H1 (cell line): ENCODE data around the gene GRAMD1B. TPM values are rescaled to one million over a fixed set of nuclear protein-coding genes. Genes with fewer than 3 reads are reported as not detected.

Experiments
- CTCF ChIA-PET: fragments of 300-600 bp; sonication (Branson Sonifier 250); formaldehyde crosslinking; loops from one replicate; lab custom pipeline; 2021; ENCODE audit not compliant: partially characterized antibody; lab: Charles Lee
- POLR2A ChIA-PET: fragments of 300-600 bp; sonication (Branson Sonifier 250); formaldehyde crosslinking; loops from one replicate; lab custom pipeline; 2021; ENCODE audit warnings: inconsistent platforms; ENCODE audit not compliant: partially characterized antibody; lab: Charles Lee
- DNase-seq, 2 experiments: peaks; one replicate each; pipeline versions ENCODE4 v3.0.0 to v3.0.0-alpha.2; 2010 to 2022; ENCODE audit warnings: low spot score in 2 of 2, low read depth in 1 of 2, mixed read lengths in 1 of 2
- FAIRE-seq: peaks from 2 replicates; lab custom pipeline; 2011; peaks lifted over from hg19 to GRCh38; lab: Jason Lieb, UNC
- H2AFZ ChIP-seq: 2 replicates; pipeline ENCODE4 v1.8.1; 2012; ENCODE audit warnings: low read length, inconsistent platforms
- H2AK5ac ChIP-seq: 2 replicates; pipeline ENCODE4 v1.6.1; 2013; ENCODE audit warnings: low read depth, low read length
- H2BK120ac ChIP-seq: replicated peaks from 2 replicates; pipeline ENCODE3; 2013; ENCODE audit warnings: low read depth, low read length, inconsistent platforms
- H2BK12ac ChIP-seq: 2 replicates; pipeline ENCODE4 v1.6.1; 2013; ENCODE audit warnings: low read depth, low read length
- H2BK15ac ChIP-seq: 2 replicates; pipeline ENCODE4 v1.6.1; 2013; ENCODE audit warnings: low read length
- H2BK20ac ChIP-seq: 2 replicates; pipeline ENCODE4 v1.6.1; 2013; ENCODE audit warnings: low read length
- H2BK5ac ChIP-seq: 2 replicates; pipeline ENCODE4 v1.6.1; 2013; ENCODE audit warnings: low read depth, low read length
- H3K14ac ChIP-seq: 2 replicates; pipeline ENCODE4 v1.6.1; 2013; ENCODE audit warnings: inconsistent platforms; ENCODE audit not compliant: insufficient read length
- H3K18ac ChIP-seq: 2 replicates; pipeline ENCODE4 v1.6.1; 2013; ENCODE audit warnings: low read length; ENCODE audit errors: extremely low read depth
- H3K23ac ChIP-seq: 2 replicates; pipeline ENCODE4 v1.6.1; 2013; ENCODE audit warnings: inconsistent platforms; ENCODE audit not compliant: insufficient read length
- H3K23me2 ChIP-seq: 2 replicates; pipeline ENCODE4 v1.6.1; 2013; ENCODE audit warnings: low read depth, low read length
- H3K27ac ChIP-seq: 2 replicates; pipeline ENCODE4 v1.6.1; 2011; ENCODE audit warnings: low read depth, low read length, inconsistent platforms
- H3K27me3 ChIP-seq, 4 experiments: replicated peaks in 1 of 4; 1 replicate in 1 of 4; 2 replicates in 3 of 4; pipeline versions ENCODE4 v1.6.1 to v1.8.1; 2011 to 2013; ENCODE audit warnings: low read length in 3 of 4, mild to moderate bottlenecking in 3 of 4, inconsistent platforms in 2 of 4, mixed read lengths in 2 of 4, moderate library complexity in 1 of 4; ENCODE audit not compliant: control insufficient read depth in 3 of 4, insufficient read depth in 3 of 4; ENCODE audit errors: extremely low read depth in 1 of 4
- H3K36me3 ChIP-seq, 4 experiments: 2 replicates each; pipeline versions ENCODE4 v1.6.1 to v1.8.1; 2011 to 2013; ENCODE audit warnings: mild to moderate bottlenecking in 4 of 4, low read length in 3 of 4, moderate library complexity in 2 of 4, control low read depth in 1 of 4, inconsistent platforms in 1 of 4; ENCODE audit not compliant: insufficient read depth in 4 of 4, control insufficient read depth in 2 of 4
- H3K4ac ChIP-seq: replicated peaks from 2 replicates; pipeline ENCODE3; 2013; ENCODE audit warnings: low read length, low read depth, mixed read lengths, inconsistent platforms; ENCODE audit not compliant: insufficient read length
- H3K4me1 ChIP-seq, 4 experiments: replicated peaks in 1 of 4; 1 replicate in 1 of 4; 2 replicates in 3 of 4; pipeline versions ENCODE4 v1.6.1 to v1.8.1; 2011 to 2013; ENCODE audit warnings: low read length in 3 of 4, inconsistent platforms in 2 of 4, mixed read lengths in 1 of 4; ENCODE audit not compliant: insufficient read depth in 4 of 4, control insufficient read depth in 3 of 4
- H3K4me2 ChIP-seq, 2 experiments: 2 replicates each; pipeline versions ENCODE4 v1.6.1 to v1.8.1; 2011 to 2013; ENCODE audit warnings: low read depth in 2 of 2, low read length in 2 of 2, control low read depth in 1 of 2, inconsistent platforms in 1 of 2, mild to moderate bottlenecking in 1 of 2; ENCODE audit not compliant: insufficient read depth in 1 of 2
- H3K4me3 ChIP-seq, 4 experiments: fragments of 200-600, 300-600 bp in 1 of 4; sonication (generic), shearing (Covaris generic), sonication (Bioruptor Twin) in 1 of 4; 2 replicates each; pipeline versions ENCODE4 v1.5.1 to v1.8.1; 2011 to 2016; ENCODE audit warnings: low read length in 4 of 4, low read depth in 3 of 4, control low read depth in 2 of 4, inconsistent platforms in 2 of 4, mild to moderate bottlenecking in 2 of 4, mixed read lengths in 1 of 4, moderate library complexity in 1 of 4; ENCODE audit not compliant: insufficient read depth in 2 of 4; ENCODE audit errors: extremely low read depth in 1 of 4
- H3K56ac ChIP-seq: replicated peaks from 2 replicates; pipeline ENCODE3; 2013; ENCODE audit warnings: low read depth, mild to moderate bottlenecking, mixed read lengths, low read length, inconsistent platforms; ENCODE audit not compliant: insufficient read length
- H3K79me1 ChIP-seq: 2 replicates; pipeline ENCODE4 v1.6.1; 2013; ENCODE audit warnings: low read depth, low read length, control low read depth
- H3K79me2 ChIP-seq, 2 experiments: 2 replicates each; pipeline versions ENCODE4 v1.6.1 to v1.8.1; 2012 to 2013; ENCODE audit warnings: low read length in 2 of 2, mild to moderate bottlenecking in 2 of 2, inconsistent platforms in 1 of 2; ENCODE audit not compliant: insufficient read depth in 2 of 2, control insufficient read depth in 1 of 2
- H3K9ac ChIP-seq, 4 experiments: replicated peaks in 1 of 4; 1 replicate in 1 of 4; 2 replicates in 3 of 4; pipeline versions ENCODE4 v1.6.1 to v1.8.1; 2011 to 2013; ENCODE audit warnings: low read depth in 3 of 4, low read length in 3 of 4, control low read depth in 2 of 4, mild to moderate bottlenecking in 2 of 4, moderate library complexity in 2 of 4, inconsistent platforms in 1 of 4; ENCODE audit errors: extremely low read depth in 1 of 4
- H3K9me3 ChIP-seq, 2 experiments: 2 replicates each; pipeline versions ENCODE4 v1.6.1 to v1.8.1; 2012 to 2013; ENCODE audit warnings: mild to moderate bottlenecking in 2 of 2, moderate library complexity in 2 of 2, control low read depth in 1 of 2, inconsistent platforms in 1 of 2, low read depth in 1 of 2, low read length in 1 of 2, mixed read lengths in 1 of 2; ENCODE audit not compliant: insufficient read depth in 2 of 2
- H4K20me1 ChIP-seq, 2 experiments: replicated peaks in 1 of 2; 2 replicates each; pipeline versions ENCODE3 to v1.8.1; 2011 to 2013; ENCODE audit warnings: inconsistent platforms in 2 of 2, low read length in 2 of 2, mild to moderate bottlenecking in 1 of 2; ENCODE audit not compliant: insufficient read depth in 2 of 2, control insufficient read depth in 1 of 2
- H4K5ac ChIP-seq: 2 replicates; pipeline ENCODE4 v1.6.1; 2013; ENCODE audit warnings: low read length, low read depth, mixed read lengths, inconsistent platforms; ENCODE audit not compliant: insufficient read length
- H4K8ac ChIP-seq: 2 replicates; pipeline ENCODE4 v1.8.0; 2013; ENCODE audit warnings: mild to moderate bottlenecking, moderate library complexity, low read length, inconsistent platforms; ENCODE audit not compliant: insufficient read depth; ENCODE audit errors: extremely low read depth
- H4K91ac ChIP-seq: replicated peaks from 2 replicates; pipeline ENCODE3; 2013; ENCODE audit warnings: low read length, mixed read lengths, inconsistent platforms; ENCODE audit not compliant: insufficient read length
- NANOG ChIP-seq: IDR thresholded peaks from 2 replicates; pipeline ENCODE4 v1.6.1; 2011; ENCODE audit warnings: low read length, low read depth, mild to moderate bottlenecking, inconsistent platforms; ENCODE audit not compliant: insufficient read depth, poor library complexity, severe bottlenecking
- NRF1 ChIP-seq: IDR thresholded peaks from 2 replicates; pipeline ENCODE4 v1.6.1; 2011; ENCODE audit warnings: mild to moderate bottlenecking, low read depth, low read length, improper control_type of control experiment
- WGBS, 2 experiments: shearing (Covaris generic) in 1 of 2; methylation state at CpG; one replicate each; pipeline versions ENCODE4 v1.1.6 to v1.1.7; 2013 to 2015; ENCODE audit warnings: low lambda C conversion rate in 2 of 2, mixed read lengths in 2 of 2, inconsistent platforms in 1 of 2, low coverage in 1 of 2, missing lambda C conversion rate in 1 of 2; ENCODE audit not compliant: insufficient replicate concordance in 2 of 2, insufficient coverage in 1 of 2, insufficient read length in 1 of 2; ENCODE audit errors: extremely low coverage in 1 of 2, missing lambda C conversion rate in 1 of 2; 5-methylcytosine and 5-hydroxymethylcytosine counted together
- polyA plus RNA-seq, 7 experiments: library from polyadenylated mRNA; depleted of rRNA in 3 of 7; stranded (reverse) in 5 of 7; unstranded in 2 of 7; fragments of >200 nt in 5 of 7; fragments of 200-250 nt in 2 of 7; gene quantifications; 1 replicate in 5 of 7; 2 replicates in 1 of 7; 4 replicates in 1 of 7; pipeline versions ENCODE4 v1.2.1 to v1.2.3, GENCODE V29; 2011 to 2013; ENCODE audit warnings: missing spikeins in 2 of 7, mixed read lengths in 2 of 7
- total RNA-seq: library from RNA; stranded (reverse); fragmentation: NEBNext Ultra II Directional; extraction: Animal tissue kit (Norgen Biotek cat#: 25700); gene quantifications from 2 replicates; pipeline ENCODE4 v1.2.1, GENCODE V29; 2021

GRAMD1B gene
- total and polyA plus RNA-seq, 2 of the 8 experiments (the other 6 are each of a cell fraction or from before 2014, with no cell fraction given): 10.1 to 21.2 TPM

GRCh38 chr11:123622576-123622975 lies 192.5 kb downstream of the GRAMD1B start:
- Histone ChIP-seq H3K23me2 (no peaks in the 10 kb centered on the region), H3K18ac (no peak overlapping the region), H3K79me1 (no peaks in the 10 kb centered on the region), H3K9ac (no peak overlapping the region), H2BK20ac (no peak overlapping the region), H2AK5ac (no peak overlapping the region), H3K36me3 (peaks cover 2 to 21% (median 8%) of the 10 kb centered on the region in 4 experiments), H4K20me1 (no peaks in the 10 kb centered on the region), H3K14ac (no peak overlapping the region), H3K56ac (no peak overlapping the region), H4K8ac (no peak overlapping the region), H3K4me1 (no peaks in the 10 kb centered on the region), H3K4me2 (no peak overlapping the region), H2BK12ac (no peak overlapping the region), H3K9me3 (no peaks in the 10 kb centered on the region), H3K27ac (no peak overlapping the region), H4K91ac (no peak overlapping the region), H3K4me3 (no peak overlapping the region), H3K79me2 (no peaks in the 10 kb centered on the region), H3K4ac (no peak overlapping the region), H2BK15ac (no peak overlapping the region), H3K27me3 (no peaks in the 10 kb centered on the region), H4K5ac (no peak overlapping the region), H3K23ac (no peak overlapping the region), H2AFZ (no peak overlapping the region), H2BK5ac (no peak overlapping the region), H2BK120ac (no peak overlapping the region)
- no peak for TF ChIP-seq NANOG
- no peak for TF ChIP-seq NRF1
- ChIA-PET CTCF (interaction anchor here (1.6 kb wide), 1 partner anchor 9 kb away, joined by 3 read pairs; no protein-coding TSS in a partner anchor), POLR2A (no interaction called here)
- FAIRE-seq (no peak), DNase-seq (no peak)
- 90% methylated on average over 9 of the region's 9 CpGs; no CpG with 5 or more reads in 1 of the 2 experiments for WGBS, 2 experiments
